Upper lobe of right lung (tissue), 1 donor: ENCODE data around the gene ABLIM3. TPM values are rescaled to one million over a fixed set of nuclear protein-coding genes. Genes with fewer than 3 reads are reported as not detected.
"Not testable (repeated sequence)": the region's sequence is repeated elsewhere in the genome, so short reads cannot be mapped to it uniquely, and the experiment has no call there.

ENCODE experiments used
- ATAC-seq: fragments of 200-7000 bp; cut with Tn5 transposase; one replicate; pipeline ENCODE4 v1.9.1; 2020; ENCODE audit warnings: mild to moderate bottlenecking, moderate library complexity
- DNase-seq: peaks from one replicate; pipeline ENCODE4 v3.0.0-alpha.2; 2020
- H3K27ac ChIP-seq: fragments of 200-600 bp; one replicate; pipeline ENCODE4 v1.8.0; 2022
- H3K27me3 ChIP-seq: fragments of 200-600 bp; one replicate; pipeline ENCODE4 v1.8.0; 2022; ENCODE audit warnings: mild to moderate bottlenecking
- H3K36me3 ChIP-seq: fragments of 200-600 bp; one replicate; pipeline ENCODE4 v1.8.0; 2022
- H3K4me1 ChIP-seq: fragments of 200-600 bp; one replicate; pipeline ENCODE4 v1.8.0; 2022
- H3K4me3 ChIP-seq: fragments of 200-600 bp; one replicate; pipeline ENCODE4 v1.8.0; 2022; ENCODE audit warnings: mild to moderate bottlenecking
- H3K9me3 ChIP-seq: fragments of 200-600 bp; one replicate; pipeline ENCODE4 v1.8.0; 2022
- intact Hi-C: fragments of 100-400 bp; cut with DNase I; formaldehyde crosslinking; loops from one replicate; pipeline ENCODE4 v1.11.0; 2022
- total RNA-seq: library from RNA; stranded (reverse); fragmentation: NEBNext Ultra II Directional; extraction: Animal tissue kit (Norgen Biotek cat#: 25700); gene quantifications from one replicate; pipeline ENCODE4 v1.2.1, GENCODE V29; 2021
- TF ChIP-seq, protein P1 (sequence below): fragments of 200-600 bp; IDR thresholded peaks from one replicate; pipeline ENCODE4 v1.8.0; 2022; ENCODE audit warnings: antibody characterized with exemption
- donor health status: DM: no; HTN: yes; CAD: no; lungs with severe emphysema.

Gene ABLIM3
- total RNA-seq, 1 donor from 2014 or later = 31.9 TPM

DNA sequence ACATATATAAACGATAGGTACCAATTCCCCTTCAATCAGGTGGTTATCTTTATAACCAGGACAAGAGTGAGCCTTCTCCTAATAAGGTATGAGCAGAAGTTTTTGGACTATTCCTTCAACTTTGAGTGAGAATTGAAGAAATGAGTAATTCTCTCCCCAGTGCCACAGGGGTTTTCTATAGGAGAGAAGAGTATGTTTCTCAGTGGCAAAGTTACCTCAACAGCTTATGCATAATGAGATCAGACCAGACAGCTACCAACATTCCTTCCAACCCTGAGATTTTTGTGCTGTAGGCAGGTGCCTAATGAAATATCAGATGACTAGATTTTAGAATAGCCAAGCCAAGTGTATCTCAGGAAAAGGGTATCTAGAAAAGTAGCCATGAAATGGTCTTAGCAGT, 40.9 kb downstream of the ABLIM3 start:
- TF ChIP-seq, protein P1, sequence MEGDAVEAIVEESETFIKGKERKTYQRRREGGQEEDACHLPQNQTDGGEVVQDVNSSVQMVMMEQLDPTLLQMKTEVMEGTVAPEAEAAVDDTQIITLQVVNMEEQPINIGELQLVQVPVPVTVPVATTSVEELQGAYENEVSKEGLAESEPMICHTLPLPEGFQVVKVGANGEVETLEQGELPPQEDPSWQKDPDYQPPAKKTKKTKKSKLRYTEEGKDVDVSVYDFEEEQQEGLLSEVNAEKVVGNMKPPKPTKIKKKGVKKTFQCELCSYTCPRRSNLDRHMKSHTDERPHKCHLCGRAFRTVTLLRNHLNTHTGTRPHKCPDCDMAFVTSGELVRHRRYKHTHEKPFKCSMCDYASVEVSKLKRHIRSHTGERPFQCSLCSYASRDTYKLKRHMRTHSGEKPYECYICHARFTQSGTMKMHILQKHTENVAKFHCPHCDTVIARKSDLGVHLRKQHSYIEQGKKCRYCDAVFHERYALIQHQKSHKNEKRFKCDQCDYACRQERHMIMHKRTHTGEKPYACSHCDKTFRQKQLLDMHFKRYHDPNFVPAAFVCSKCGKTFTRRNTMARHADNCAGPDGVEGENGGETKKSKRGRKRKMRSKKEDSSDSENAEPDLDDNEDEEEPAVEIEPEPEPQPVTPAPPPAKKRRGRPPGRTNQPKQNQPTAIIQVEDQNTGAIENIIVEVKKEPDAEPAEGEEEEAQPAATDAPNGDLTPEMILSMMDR = no peak
- H3K4me3 ChIP-seq = no peak overlapping the region
- intact Hi-C loops = no loop called here

DNA sequence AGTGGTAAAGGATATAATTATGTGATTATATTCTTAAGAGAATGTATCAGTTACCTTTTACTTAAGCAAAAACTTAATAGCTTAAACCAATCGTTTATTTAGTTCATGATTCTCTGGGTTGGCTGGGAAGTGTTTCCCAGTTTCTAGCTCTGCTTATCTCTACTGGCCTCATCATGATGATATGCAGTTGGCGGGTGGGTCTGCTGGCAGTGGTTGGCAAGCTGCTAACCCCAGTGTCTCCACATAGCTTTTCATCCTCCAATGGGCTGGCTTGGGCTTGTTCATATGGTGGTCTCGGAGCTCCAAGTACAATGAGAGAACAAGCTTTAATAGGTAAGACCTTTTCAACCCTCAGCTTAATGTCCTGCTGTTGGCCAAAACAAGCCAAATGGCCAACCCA, 43.8 kb downstream of the ABLIM3 start:
- ATAC-seq (no peak), DNase-seq (no peak)
- Histone ChIP-seq H3K27me3 (no peaks in the 10 kb centered on the region), H3K9me3 (no peaks in the 10 kb centered on the region), H3K27ac (no peak overlapping the region), H3K4me1 (no peaks in the 10 kb centered on the region), H3K36me3 (peaks cover 5% of the 10 kb centered on the region), H3K4me3 (no peak overlapping the region)
- intact Hi-C loops = no loop called here
- TF ChIP-seq, protein P1 = no peak

More for the DNA sequence above, 40.9 kb downstream of the ABLIM3 start:
- no peaks in the 10 kb centered on the region for H3K4me1 ChIP-seq
- ATAC-seq (no peak), DNase-seq (no peak)
- H3K27ac ChIP-seq = no peak overlapping the region
- H3K27me3 ChIP-seq = no peaks in the 10 kb centered on the region
- H3K9me3 ChIP-seq = no peaks in the 10 kb centered on the region
- H3K36me3 ChIP-seq = peaks cover 5% of the 10 kb centered on the region

DNA sequence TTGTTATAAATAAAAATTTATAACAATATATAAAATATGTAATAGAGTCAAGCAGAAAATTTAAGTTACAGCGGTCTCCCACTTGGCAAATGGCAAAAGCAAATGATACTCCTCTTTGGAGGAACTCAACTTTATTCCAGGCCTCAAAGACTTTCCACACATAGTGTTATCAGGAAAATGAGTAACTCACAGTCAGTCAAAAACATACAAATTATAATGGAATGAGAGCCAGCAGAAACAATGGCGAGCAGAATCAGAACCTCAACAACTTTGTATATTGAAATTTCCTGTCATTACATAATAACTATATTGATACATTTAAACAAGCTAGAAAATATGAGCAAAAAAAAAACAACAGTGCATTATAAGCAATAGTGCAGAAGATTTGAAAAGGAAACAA, 45.2 kb downstream of the ABLIM3 start:
- peaks cover 5% of the 10 kb centered on the region for H3K36me3 ChIP-seq
- ATAC-seq (no peak), DNase-seq (no peak)
- intact Hi-C loops = no loop called here
- no peaks in the 10 kb centered on the region for H3K4me1 ChIP-seq
- no peaks in the 10 kb centered on the region for H3K9me3 ChIP-seq
- no peak overlapping the region for H3K27ac ChIP-seq
- TF ChIP-seq, protein P1 = no peak
- H3K4me3 ChIP-seq = no peak overlapping the region
- no peaks in the 10 kb centered on the region for H3K27me3 ChIP-seq

DNA sequence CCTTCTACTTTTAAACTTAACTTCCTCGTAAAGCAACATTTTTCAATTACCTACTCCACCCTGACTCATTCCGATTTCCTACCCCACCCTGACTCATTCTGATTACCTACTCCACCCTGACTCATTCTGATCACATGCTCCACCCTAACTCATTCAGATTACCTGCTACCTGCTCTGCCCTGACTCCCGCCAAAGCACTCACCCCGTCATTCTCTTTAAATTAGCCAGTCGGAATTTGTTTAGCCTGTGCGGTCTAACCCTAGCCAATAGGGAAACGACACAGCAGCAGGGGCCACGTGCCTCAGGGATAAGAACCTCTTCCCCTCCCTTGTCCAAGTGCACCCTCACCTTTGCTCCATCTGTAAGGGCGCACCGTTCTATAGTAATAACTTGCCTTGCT, 46.3 kb downstream of the ABLIM3 start:
- H3K4me3 ChIP-seq, H3K27me3 ChIP-seq, H3K4me1 ChIP-seq, DNase-seq, H3K36me3 ChIP-seq, H3K9me3 ChIP-seq, intact Hi-C loops, ATAC-seq, H3K27ac ChIP-seq: not testable (repeated sequence)

DNA sequence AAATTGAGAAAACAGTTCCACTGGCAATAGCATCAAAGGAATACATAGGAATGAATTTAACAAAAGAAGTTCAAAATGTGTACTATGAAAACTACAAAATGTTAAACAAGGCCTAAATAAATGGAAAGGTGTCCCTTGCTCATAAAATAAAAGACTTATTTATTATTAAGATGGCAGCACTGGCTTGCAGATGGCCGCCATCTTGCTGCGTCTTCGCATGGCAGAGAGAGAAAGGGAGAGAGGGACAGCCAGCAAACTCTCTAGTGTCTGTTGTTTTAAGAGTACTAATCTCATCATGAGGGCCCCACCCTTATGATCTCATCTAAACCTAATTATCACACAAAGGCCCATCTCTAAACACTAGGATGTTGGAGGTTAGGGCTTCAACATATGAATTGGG, 47.1 kb downstream of the ABLIM3 start:
- ATAC-seq = no peak
- no peaks in the 10 kb centered on the region for H3K27me3 ChIP-seq
- intact Hi-C loops = no loop called here
- H3K9me3 ChIP-seq = no peaks in the 10 kb centered on the region
- H3K27ac ChIP-seq = no peak overlapping the region
- DNase-seq = no peak
- peaks cover 5% of the 10 kb centered on the region for H3K36me3 ChIP-seq
- H3K4me1 ChIP-seq = no peaks in the 10 kb centered on the region
- no peak overlapping the region for H3K4me3 ChIP-seq
- TF ChIP-seq, protein P1 = no peak

DNA sequence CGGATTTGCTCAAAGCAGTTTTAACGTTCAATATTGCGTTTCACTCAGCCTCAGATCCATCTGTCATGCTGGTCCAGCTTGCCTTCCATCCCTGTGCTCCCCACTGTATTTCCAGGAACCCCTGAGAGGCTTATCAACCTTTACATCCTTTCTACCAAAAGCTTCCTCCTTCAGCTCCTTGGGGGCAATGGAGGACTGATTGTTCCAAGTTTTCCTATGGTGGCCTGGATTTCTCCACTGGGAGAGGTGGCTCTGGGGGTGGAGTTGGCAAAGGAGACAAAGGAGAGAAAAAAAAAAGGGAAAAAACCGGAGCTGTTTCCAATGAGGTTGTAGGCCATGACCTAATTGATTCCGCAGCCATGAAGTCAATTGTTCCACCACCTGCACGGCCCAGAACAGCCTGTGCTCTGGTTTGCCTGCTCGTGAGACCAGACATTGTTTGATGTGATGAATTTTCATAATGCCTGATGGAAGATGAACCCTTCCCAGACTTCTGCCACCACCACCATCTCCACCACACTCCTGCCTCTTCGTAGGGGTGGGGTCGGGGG, 54.1 kb downstream of the ABLIM3 start:
- no peak overlapping the region for H3K4me3 ChIP-seq
- no peak for ATAC-seq
- DNase-seq = no peak
- no peak overlapping the region for H3K27ac ChIP-seq
- no peaks in the 10 kb centered on the region for H3K4me1 ChIP-seq
- TF ChIP-seq, protein P1 = no peak
- H3K27me3 ChIP-seq = no peaks in the 10 kb centered on the region
- H3K9me3 ChIP-seq = no peaks in the 10 kb centered on the region
- intact Hi-C loops = no loop called here
- no peaks in the 10 kb centered on the region for H3K36me3 ChIP-seq
